HG02970 (cell line): ENCODE measurements around the gene EBF3.

ENCODE experiments used
- ATAC-seq: cut with Tn5 transposase; IDR thresholded peaks from one replicate; pipeline ENCODE4 v1.9.1; 2021; ENCODE audit warnings: mild to moderate bottlenecking, moderate library complexity, moderate number of reproducible peaks; ENCODE audit not compliant: unreplicated experiment, low FRiP score

Gene EBF3

GRCh38 chr10:129842031-129842430 lies 122.0 kb downstream of the EBF3 start:
- no peak for ATAC-seq

GRCh38 chr10:129841590-129841989 lies 122.5 kb downstream of the EBF3 start:
- no peak for ATAC-seq

DNA sequence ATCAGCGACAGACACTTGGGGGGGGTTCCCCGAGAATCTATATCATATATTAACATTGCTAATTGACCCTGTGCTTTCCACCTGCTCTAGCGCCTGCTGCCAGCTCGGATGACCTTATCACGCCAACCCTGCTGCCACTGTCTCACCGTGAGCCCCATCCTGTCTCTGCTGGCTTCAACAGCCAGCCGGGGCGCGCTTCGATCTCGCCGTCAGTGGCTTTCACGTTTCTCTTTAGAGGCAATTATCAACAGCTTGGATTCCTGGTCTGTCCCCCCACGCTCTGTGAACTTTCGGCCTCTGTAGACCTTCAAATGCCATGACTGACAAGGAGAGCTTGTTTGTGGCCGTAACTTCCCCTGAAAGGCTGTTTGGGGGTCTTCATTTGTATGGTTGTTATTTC lies 123.0 kb downstream of the EBF3 start:
- no peak for ATAC-seq

DNA sequence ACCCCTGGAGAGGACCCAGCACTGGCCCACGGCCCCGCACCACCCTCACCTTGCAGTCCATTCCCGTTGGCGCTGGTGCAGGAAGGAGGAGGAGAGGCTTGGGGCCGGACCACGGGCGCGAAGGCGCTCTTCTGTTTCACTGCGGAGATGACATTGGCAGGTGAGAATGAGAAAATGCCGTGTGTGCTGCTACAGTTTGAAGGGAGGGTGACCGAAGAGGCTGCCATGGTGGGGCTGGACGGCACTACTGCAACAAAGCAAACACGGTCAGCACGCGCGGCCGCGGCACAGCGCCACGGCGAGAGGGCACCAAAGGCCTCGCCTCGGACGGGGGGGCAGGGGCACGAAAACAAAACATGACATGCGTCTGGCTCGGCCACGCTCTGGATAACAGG lies 123.9 kb downstream of the EBF3 start:
- ATAC-seq: no peak

DNA sequence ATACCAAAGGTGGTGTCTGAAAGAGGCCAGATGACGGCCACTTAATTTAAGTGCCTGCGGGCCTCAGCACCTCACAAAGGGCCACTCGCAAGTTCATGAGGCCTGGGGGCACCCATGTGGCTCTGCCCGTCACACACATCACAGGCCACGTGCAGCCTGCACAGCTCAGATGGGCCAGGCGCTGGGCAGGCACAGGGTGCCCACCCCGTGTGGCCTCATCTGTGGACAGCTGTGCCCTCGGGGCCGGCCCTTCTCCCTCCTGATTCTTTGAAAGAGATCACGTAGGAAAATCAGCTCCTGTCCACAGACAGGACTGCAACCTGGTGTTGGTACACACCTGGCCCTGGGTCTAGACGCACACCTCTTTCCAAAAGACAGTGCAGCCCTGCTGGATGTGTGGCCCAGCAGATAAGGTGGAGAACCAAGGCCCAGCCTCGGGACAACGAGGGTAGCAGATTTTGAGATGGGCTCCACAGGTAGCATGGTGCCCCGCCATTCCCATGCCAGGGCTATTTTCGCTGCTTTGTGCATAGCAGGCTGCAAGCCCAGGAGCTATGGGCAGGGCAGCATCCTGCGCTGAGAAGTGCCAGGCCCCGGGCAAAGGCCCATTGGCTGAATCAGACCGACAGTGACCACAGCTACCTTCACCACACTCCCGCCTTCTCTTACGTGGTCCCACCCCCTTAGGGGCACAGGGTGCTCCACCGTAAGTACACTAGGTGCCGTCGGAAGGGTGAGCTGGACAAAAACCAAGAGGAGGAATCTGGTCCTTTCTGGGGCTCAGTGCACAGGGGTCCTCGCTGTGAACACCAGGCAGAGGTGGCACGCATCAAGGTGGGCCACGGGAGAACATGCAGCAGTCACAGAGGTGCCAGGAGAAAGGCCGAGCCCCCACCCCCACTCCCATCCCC lies 124.5 kb downstream of the EBF3 start:
- ATAC-seq: no peak

DNA sequence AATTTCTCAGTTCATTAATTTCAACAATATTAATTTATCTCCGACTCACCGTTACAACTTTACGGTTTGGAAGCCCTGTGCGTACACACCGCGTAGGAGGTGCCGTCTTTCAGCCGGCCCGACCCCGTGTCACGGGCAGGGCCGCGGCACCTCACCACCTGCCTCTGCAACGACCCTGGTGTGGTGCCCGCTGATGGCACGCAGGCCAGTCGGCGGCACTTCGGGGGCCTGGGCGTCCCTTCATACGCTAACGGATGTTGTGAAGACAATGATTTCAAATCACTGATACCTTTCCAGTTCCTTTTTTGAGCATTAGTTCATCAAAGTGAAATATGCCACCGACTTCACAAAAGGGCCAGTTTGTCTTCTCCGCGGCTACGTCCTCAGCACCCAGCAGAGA lies 125.3 kb downstream of the EBF3 start:
- ATAC-seq: no peak

DNA sequence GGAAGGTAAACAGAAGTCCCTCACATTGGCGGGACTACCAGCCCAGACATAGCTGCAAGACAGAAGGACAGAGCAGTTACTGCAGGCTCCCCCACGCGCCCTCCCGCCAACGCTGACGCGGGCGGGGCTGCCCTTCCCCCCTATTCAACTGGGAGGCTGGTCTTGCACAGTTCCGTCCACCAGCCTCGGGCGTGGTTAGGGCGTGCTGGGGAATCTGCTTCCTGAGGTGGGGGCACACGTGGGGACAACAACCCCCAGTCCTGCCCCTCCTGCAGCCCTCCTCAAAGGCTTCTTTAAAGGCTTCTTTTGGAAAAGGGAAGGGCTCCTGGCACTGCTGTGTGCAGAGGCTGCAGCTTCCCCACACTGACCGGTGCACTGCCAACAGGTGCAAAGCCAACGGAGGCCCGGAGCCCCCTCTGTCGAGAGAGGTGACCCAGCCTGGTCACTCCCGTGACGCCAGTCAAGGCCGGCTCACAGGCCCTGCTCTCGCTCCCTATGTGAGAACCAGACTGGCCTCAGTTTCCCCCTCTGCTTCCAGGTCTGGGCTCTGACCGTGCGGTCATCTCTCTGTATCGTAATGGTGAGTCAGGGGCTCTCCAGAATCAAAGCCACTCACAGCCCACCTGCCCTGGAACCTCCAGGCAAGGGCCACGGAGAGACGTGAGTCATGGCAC lies 126.0 kb downstream of the EBF3 start:
- no peak for ATAC-seq

- no peak for ATAC-seq
Observed at GRCh38 chr10:129836253-129836652, 127.8 kb downstream of the EBF3 start.

DNA sequence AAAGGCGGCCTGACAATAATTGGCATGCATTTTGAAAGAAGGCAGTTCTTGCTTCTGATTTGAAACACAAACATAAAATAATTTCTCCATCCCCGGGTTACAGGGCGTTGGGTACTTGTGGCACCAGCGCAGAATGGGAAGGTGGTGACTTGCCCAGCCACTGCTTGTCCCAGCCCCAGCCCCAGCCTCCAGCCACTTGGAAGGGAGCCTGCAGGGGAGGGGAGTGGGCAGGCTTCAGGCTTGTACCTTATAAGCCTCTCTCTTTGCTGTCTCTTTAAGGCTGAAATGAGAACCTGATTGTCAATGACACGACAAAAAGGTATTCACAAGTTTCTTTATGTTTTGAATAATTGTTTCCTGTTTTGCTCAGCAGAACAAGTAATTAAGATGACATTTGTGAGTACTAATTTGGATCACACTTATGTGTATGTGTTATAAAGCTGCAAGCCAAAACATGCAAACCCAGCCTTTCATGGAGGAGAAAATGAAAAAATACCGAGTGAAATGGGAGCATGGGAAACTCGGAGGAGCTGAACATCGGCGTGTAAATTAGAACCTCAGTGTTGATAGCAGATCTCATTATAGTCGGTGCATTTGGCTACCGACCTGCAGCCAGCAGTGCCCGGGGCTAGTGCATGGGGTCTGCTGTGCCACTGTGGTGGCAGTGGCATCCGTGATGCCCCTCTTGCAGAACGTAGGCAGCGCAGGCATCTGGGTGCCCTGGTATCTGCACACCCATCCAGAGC lies 129.9 kb downstream of the EBF3 start:
- ATAC-seq: no peak

DNA sequence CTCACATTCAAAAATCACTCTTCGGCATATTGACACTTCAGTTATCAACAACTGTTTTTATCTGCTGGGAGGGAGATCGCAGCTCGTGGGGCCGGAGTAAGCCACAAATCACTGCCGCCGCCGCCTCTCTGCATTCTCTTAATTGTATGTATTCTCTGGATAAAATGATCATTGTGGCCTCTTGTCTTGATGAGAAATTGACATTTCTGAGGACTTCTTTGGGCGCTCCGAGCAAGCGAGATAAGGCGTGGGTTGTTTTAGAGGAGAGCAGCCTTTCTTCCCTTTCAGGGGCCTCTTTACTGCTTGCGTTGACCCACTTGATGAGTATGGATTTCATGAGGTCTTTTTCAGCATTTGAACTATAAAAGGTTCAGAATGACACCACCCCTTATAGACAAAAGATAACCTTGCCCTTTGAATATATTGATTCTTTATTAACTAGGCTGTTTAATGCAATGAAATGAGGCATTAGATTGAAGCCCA lies 130.6 kb downstream of the EBF3 start:
- ATAC-seq: no peak

DNA sequence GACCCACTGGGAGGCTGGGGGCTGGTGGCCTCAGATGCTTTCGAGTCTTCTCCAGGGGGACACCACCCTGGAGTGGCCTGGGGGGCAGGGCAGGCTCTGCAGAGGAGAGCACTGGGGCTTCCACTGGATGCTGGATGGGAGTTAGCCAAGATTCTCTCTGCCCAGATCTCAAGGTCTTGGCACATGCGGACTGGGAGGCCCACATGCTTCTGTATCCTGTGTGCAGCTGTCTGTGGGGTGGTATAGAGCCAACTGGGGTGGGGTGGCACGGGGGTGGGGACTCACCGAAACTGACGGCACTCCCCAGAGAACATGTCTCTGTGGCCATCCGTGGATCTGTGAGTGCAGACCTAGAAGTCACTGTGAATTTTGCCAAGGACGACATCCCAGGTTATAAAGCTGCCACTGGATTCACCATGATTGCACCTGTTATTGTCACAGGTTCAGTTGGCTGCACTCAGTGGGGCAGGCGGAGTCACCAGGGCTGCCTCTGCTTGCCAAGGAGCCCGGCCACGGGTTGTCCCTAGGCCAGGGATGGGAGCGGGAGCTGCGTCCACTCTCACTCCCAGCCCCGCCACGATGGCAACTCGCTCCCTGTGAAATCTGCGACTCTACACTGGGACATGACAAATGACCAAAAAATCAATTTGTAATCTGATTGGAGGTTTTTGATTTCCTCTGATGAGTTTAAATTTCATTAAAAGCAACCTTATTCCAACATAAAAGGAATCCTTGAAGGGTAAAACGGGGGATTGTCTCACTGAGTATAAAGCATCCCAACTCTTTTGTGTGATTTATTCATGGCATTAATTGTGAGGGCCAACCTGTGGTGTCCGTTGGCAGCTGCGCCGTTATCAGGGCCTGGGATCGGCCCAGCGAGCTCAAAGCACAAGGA lies 131.3 kb downstream of the EBF3 start:
- ATAC-seq: no peak

DNA sequence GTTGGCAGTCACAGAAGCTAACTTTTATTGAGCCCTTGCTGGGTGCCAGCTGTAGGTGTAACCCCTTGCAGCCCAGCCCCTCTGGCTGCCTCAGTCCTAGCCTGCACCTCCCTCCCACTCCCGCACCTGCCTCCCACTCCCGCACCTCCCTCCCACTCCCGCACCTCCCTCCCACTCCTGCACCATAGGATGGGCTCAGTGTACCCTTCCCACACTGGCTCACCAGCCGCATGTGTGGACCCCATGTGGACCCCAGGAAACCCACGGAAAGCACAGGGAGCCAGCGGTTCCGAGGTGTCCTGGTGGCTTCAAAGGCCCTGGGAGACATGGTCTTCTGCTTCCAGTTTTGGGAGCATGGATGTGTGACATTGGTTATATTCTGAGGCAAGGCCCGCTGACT lies 132.9 kb downstream of the EBF3 start:
- no peak for ATAC-seq

GRCh38 chr10:129825826-129826225 lies 138.2 kb downstream of the EBF3 start:
- no peak for ATAC-seq

DNA sequence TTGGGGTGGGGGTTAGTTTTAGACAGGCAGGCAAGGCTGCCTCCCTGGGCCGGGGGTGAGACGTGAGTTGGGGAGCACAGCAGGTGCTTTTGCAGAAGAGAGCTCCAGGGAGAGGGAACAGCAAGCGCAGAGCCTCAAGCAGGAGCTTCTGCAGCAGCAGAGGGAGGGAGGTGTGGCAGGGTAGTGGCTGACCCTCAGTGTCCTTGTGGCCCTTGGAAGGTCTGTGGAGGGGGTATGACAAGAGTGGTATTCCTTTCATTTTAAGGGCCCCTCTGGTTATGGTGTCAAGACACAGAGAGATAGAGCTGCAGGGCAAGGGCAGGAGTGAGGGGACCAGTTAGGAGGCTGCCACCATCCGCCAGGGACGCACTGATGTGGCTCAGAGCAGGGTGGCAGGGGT lies 138.9 kb downstream of the EBF3 start:
- ATAC-seq: no peak

- no peak for ATAC-seq
Observed at GRCh38 chr10:129820451-129820850, 143.6 kb downstream of the EBF3 start.

- ATAC-seq: no peak
Observed at GRCh38 chr10:129816656-129817045, 147.4 kb downstream of the EBF3 start.

GRCh38 chr10:129815898-129816655 lies 148.0 kb downstream of the EBF3 start:
- ATAC-seq: no peak

DNA sequence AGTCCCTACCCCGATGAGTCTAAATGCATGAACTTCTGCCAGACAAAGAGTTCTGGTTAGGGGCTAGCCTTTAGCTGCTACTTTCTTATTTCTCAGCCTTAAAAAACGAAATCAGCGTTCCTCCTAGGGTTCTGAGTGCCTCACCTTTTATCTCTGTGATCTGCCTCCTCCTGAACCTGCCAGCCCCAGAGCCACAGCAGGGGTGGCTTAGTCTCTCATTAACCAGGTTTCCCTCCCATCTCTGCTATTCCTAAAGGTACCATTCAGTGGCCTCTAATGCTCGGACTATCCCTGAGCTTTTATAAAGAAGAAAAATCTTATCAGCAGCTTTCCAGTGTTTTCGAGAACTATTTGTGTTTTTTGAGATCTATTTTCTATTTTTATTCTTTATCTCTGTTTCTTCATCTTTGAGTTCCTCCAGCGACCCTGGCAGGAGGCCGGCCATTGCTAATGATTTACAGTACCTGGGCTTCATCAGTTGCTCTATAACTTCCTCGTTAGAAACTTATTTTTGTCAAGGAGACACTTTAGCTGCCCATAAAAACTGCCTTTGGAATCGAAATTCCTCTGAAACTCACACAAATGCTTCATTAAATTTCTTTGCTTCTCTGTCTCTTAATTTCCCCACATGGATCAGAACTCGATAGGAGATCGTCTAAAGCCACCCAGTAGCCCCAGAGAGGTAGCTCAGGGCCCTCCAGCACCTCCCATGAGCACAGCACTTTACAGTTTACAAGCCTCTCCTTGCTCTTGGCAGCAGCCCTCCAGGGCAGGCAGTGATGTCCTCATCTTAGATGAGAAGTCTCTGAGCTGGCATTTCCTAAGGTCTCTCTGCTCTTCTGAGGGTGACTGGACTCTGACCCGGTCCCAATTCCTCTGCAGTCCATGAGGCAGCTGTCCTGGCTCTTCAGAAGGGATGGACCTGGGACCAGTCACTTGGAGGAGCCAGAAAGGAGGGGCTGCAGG lies 149.1 kb downstream of the EBF3 start:
- ATAC-seq: no peak
